Stimulated activated memory B cell treated with anti-CD40 and anti-IgM and Interleukin-4, amounts not matched to agents 10 μg/mL and 1 μg/mL and 100 μg/mL, for 72 hours (primary cell): ENCODE data around the gene NCL.
"Not testable (repeated sequence)": the region's sequence is repeated elsewhere in the genome, so short reads cannot be mapped to it uniquely, and the experiment has no call there.

Experiments
- ATAC-seq: fragments of 150-1000 bp; cut with Tn5 transposase; 2 replicates; pipeline ENCODE4 v1.10.0; 2021
- H3K27ac Mint-ChIP-seq: one replicate; pipeline ENCODE4 v1.8.0; 2022; ENCODE audit warnings: mild to moderate bottlenecking, mixed read lengths
- H3K27me3 Mint-ChIP-seq: one replicate; pipeline ENCODE4 v1.8.0; 2022; ENCODE audit warnings: mixed read lengths
- H3K36me3 Mint-ChIP-seq: one replicate; pipeline ENCODE4 v1.8.0; 2022; ENCODE audit warnings: mixed read lengths
- H3K4me1 Mint-ChIP-seq: one replicate; pipeline ENCODE4 v1.8.0; 2022; ENCODE audit warnings: mixed read lengths
- H3K4me3 Mint-ChIP-seq: one replicate; pipeline ENCODE4 v1.8.0; 2022; ENCODE audit warnings: mild to moderate bottlenecking, moderate library complexity, mixed read lengths
- H3K9me3 Mint-ChIP-seq: one replicate; pipeline ENCODE4 v1.8.0; 2022; ENCODE audit warnings: mixed read lengths

Gene NCL

GRCh38 chr2:231480781-231481180, 16.5 kb upstream of the NCL start:
- peaks cover 16% of the 10 kb centered on the region for H3K4me1 Mint-ChIP-seq
- no peak overlapping the region for H3K4me3 Mint-ChIP-seq
- H3K9me3 Mint-ChIP-seq = no peaks in the 10 kb centered on the region
- no peaks in the 10 kb centered on the region for H3K27me3 Mint-ChIP-seq
- no peak overlapping the region for H3K27ac Mint-ChIP-seq
- no peak for ATAC-seq
- H3K36me3 Mint-ChIP-seq = no peaks in the 10 kb centered on the region

GRCh38 chr2:231479455-231479854, 15.2 kb upstream of the NCL start:
- no peak for ATAC-seq
- H3K27ac Mint-ChIP-seq = no peak overlapping the region
- no peaks in the 10 kb centered on the region for H3K9me3 Mint-ChIP-seq
- no peaks in the 10 kb centered on the region for H3K27me3 Mint-ChIP-seq
- peaks cover 16% of the 10 kb centered on the region for H3K4me1 Mint-ChIP-seq
- H3K4me3 Mint-ChIP-seq = no peak overlapping the region
- no peaks in the 10 kb centered on the region for H3K36me3 Mint-ChIP-seq

DNA sequence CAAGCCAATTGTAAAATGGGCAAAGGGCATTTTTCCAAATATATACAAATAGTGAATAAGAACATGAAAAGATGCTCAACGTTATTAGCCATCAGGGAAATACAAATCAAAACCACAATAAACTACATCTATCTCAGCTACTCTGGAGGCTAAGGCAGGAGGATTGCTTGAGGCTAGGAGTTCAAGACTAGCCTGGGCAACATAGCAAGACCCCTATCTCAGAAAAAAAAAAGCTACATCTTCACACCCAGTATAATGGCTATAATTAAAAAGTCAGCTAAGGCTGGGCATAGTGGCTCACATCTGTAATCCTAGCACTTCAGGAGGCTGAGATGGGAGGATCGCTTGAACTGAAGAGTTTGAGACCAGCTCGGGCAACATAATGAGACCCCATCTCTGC, 12.6 kb upstream of the NCL start:
- peaks cover 12% of the 10 kb centered on the region for H3K27me3 Mint-ChIP-seq
- no peaks in the 10 kb centered on the region for H3K36me3 Mint-ChIP-seq
- peaks cover 7% of the 10 kb centered on the region for H3K4me1 Mint-ChIP-seq
- H3K9me3 Mint-ChIP-seq = no peaks in the 10 kb centered on the region
- ATAC-seq = no peak
- H3K4me3 Mint-ChIP-seq = no peak overlapping the region
- no peak overlapping the region for H3K27ac Mint-ChIP-seq

GRCh38 chr2:231475965-231476364, 11.7 kb upstream of the NCL start:
- no peak for ATAC-seq
- H3K27ac Mint-ChIP-seq = no peak overlapping the region

GRCh38 chr2:231472816-231473215, 8.5 kb upstream of the NCL start:
- Mint-ChIP-seq H3K9me3 (no peaks in the 10 kb centered on the region), H3K4me1 (peaks cover 7% of the 10 kb centered on the region), H3K36me3 (no peaks in the 10 kb centered on the region), H3K27ac (no peak overlapping the region), H3K4me3 (no peak overlapping the region), H3K27me3 (peaks cover 12% of the 10 kb centered on the region)
- ATAC-seq = no peak

More at GRCh38 chr2:231475965-231476364, 11.7 kb upstream of the NCL start:
- Mint-ChIP-seq H3K4me1 (peaks cover 7% of the 10 kb centered on the region), H3K36me3 (no peaks in the 10 kb centered on the region), H3K27me3 (peaks cover 12% of the 10 kb centered on the region), H3K4me3 (no peak overlapping the region), H3K9me3 (no peaks in the 10 kb centered on the region)

DNA sequence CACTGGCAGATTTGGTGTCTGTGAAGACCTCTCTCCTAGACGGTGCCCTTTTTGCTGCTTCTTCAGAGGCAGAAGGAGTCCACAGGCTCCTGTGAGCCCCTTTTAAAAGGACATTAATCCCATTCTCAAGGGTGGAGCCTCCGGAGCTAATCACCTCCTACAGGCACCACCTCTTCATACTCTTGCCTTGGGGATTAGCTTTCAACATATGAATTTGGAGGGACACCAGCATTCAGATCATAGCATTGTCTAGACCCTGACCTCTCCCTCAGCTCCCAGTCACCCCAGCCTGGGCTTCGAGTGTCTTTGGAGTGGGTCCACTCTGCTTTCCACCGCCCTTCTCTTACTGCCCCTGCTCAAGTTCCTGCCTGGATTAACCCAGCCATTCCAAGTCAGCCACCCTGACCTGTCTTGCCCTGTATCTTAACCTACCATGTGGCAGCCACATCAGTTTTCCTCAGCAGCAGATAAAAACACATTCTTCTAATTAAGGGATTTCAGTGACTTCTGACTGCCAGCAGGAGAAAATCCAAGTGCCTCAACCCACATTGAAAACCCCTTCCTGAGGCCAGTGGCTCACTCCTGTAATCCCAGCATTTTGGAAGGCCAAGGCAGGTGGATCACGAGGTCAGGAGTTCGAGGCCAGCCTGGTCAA, 6.1 kb upstream of the NCL start:
- H3K4me3 Mint-ChIP-seq = no peak overlapping the region
- no peak overlapping the region for H3K27ac Mint-ChIP-seq
- no peak for ATAC-seq
- peaks cover 12% of the 10 kb centered on the region for H3K27me3 Mint-ChIP-seq
- H3K4me1 Mint-ChIP-seq = peaks cover 10% of the 10 kb centered on the region
- no peaks in the 10 kb centered on the region for H3K9me3 Mint-ChIP-seq
- H3K36me3 Mint-ChIP-seq = no peaks in the 10 kb centered on the region

DNA sequence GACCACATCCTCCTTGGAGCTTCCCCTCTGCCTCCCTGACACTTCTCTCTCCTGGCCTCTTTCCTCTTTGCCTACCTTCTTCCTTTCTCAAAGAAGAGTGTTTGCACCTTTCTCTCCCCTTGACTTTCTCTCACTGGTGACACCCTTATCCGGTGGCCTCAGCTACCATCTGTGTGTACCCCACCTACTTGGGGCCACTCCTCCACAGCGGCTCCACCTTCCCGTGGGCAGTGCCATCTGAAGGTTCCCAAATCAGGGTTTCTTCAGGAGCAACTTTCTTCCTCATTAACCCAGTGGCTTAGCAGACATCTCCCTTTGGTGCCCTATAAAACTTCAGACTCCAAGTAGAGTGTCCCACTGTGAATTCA, 5.3 kb upstream of the NCL start:
- Mint-ChIP-seq H3K27ac (no peak overlapping the region), H3K4me1 (peaks cover 13% of the 10 kb centered on the region), H3K36me3 (no peaks in the 10 kb centered on the region), H3K4me3 (no peak overlapping the region), H3K9me3 (no peaks in the 10 kb centered on the region), H3K27me3 (peaks cover 12% of the 10 kb centered on the region)
- ATAC-seq = no peak

DNA sequence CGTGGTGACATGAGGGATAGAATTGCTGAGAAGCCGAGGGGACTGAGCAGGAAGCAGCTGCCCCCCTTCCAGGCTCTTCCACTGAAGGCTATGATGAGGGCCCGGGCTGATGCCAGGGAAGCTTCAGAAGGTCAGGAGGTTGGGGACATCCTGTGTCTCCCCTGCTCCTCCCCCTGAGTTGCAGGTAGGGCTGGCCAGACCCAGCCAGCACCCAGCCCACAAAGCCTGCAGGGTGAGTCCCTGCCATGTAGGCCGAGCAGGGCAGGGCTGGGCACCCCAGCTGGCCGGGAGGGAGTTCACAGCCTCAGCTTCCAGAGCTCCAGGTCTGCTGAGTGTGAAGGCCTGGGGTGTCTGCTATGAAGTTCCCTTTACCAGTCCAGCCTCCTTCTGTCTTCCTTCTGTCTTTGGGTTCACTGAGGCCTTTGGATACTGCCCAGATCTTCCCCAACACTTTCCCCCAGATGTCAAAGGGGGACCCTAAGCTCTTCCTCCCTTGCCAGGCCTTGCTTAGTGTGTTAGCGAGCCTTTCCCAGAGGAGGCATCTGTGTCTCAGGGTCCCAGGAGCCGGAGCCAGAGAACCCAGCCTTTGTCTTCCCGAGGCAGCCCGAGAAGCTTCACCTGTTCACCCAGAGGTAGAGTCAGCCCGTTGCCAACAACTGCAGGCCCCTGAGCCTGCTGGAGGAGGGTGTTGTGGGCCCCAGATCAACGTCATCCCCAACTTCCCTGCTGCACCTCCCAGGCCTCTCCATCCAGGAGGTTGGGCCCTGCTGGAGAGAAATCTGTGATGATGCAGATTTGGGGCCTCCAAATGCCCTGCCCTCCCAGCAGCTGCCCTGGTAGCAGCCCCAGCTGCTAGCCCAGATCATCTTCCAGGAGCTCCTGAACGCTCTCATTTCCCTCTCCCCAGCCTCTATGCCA, 3.6 kb upstream of the NCL start:
- no peak overlapping the region for H3K27ac Mint-ChIP-seq

DNA sequence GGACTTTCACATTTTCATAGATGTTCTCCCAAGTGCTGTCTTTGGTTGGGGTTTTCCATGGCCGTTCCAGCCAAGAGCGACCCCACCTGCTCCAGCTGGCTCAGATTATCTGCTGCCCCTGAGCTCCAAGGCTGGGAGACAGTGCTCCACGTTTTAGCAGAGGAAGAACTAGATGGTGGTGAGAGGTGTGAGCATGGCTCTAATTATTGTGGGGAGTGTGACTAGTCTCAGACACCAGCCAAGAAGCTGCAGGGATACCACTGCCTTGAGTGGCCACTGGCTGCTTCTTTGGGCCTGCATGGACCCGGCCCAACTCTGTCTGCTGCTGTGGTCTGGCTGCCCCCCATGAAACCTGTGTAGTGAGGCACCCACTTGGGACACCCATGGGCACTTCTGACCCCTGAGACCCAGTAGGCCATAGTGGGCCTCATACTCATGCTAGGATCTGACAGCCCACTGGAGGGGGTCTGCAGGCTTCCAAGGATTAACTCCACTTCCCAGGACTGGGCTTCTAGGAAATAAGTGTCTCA, 2.8 kb upstream of the NCL start:
- Mint-ChIP-seq H3K4me3 (no peak overlapping the region), H3K9me3 (no peaks in the 10 kb centered on the region)

More for the DNA sequence above, 3.6 kb upstream of the NCL start:
- Mint-ChIP-seq H3K36me3 (peaks cover 14% of the 10 kb centered on the region), H3K27me3 (peaks cover 8% of the 10 kb centered on the region), H3K9me3 (no peaks in the 10 kb centered on the region), H3K4me3 (no peak overlapping the region), H3K4me1 (peaks cover 23% of the 10 kb centered on the region)
- ATAC-seq = no peak

DNA sequence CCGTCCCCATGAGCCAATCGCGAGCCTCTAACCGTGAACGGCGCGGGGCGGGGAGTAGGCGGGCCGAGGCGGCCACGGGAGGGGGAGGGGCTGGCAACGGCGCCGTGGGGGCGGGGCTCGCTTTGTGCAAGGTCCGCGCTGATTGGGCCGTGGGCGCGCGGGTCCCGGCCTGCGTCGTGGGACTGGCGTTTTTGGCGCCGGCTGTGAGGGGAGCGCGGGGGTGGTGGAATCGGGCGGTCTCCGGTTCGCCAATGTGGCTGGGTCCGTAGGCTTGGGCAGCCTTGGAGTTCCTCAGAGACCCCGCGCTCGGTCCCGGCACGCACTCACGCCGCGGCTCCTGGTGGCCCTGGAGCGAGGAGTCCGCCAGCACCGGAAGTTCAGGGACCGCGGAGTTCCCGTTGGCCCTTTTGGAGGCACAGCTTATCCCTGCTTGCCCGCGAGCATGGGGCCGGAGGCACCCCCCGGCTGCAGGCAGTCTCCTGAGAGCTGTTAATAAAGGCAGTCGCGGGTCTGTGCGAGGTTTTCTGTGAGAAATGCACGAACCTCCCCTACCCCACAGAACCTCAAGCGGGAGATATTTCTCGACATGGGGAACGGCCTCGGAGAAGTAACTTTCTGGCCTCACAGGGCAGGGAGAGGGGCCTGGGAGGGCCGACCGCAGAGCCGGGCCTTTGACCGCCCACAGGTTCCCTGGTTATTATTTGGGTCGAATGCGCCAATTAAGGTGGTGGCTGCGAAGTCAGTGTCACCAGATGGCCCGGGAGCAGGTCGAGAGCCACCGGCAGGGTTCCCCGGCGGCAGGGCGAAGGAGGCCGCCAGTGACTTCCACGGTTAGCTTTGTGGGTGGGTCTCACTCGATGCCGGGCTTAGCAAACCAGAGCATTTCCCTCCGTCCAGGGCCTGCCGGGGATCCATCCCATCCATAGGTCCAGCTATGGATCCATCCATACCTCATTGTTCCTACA, 574 bp upstream of the NCL start:
- peaks cover 40% of the 10 kb centered on the region for H3K36me3 Mint-ChIP-seq
- H3K9me3 Mint-ChIP-seq = no peaks in the 10 kb centered on the region
- peak overlapping the region; percentile 99 for H3K4me3 Mint-ChIP-seq
- H3K27ac Mint-ChIP-seq = peak overlapping the region; percentile 98
- ATAC-seq = peak; percentile 1
- peaks cover 43% of the 10 kb centered on the region for H3K4me1 Mint-ChIP-seq
- H3K27me3 Mint-ChIP-seq = no peaks in the 10 kb centered on the region

More for the DNA sequence above, 2.8 kb upstream of the NCL start:
- Mint-ChIP-seq H3K36me3 (peaks cover 20% of the 10 kb centered on the region), H3K27me3 (peaks cover under 1% of the 10 kb centered on the region), H3K4me1 (peaks cover 26% of the 10 kb centered on the region), H3K27ac (no peak overlapping the region)
- ATAC-seq = no peak

- Mint-ChIP-seq H3K27ac (peak overlapping the region; percentile 98), H3K9me3 (no peaks in the 10 kb centered on the region), H3K36me3 (peaks cover 56% of the 10 kb centered on the region), H3K27me3 (no peaks in the 10 kb centered on the region), H3K4me3 (peak overlapping the region; percentile 99), H3K4me1 (peaks cover 49% of the 10 kb centered on the region)
- no peak for ATAC-seq
Observed at GRCh38 chr2:231462729-231463465, 1.4 kb downstream of the NCL start.

- peak overlapping the region; percentile 36 for H3K4me3 Mint-ChIP-seq
- H3K27me3 Mint-ChIP-seq = no peaks in the 10 kb centered on the region
- ATAC-seq = no peak
- H3K36me3 Mint-ChIP-seq = peaks cover 69% of the 10 kb centered on the region
- H3K9me3 Mint-ChIP-seq = no peaks in the 10 kb centered on the region
- H3K27ac Mint-ChIP-seq = no peak overlapping the region
- H3K4me1 Mint-ChIP-seq = peaks cover 53% of the 10 kb centered on the region
Observed at GRCh38 chr2:231461516-231461971, 2.7 kb downstream of the NCL start.

DNA sequence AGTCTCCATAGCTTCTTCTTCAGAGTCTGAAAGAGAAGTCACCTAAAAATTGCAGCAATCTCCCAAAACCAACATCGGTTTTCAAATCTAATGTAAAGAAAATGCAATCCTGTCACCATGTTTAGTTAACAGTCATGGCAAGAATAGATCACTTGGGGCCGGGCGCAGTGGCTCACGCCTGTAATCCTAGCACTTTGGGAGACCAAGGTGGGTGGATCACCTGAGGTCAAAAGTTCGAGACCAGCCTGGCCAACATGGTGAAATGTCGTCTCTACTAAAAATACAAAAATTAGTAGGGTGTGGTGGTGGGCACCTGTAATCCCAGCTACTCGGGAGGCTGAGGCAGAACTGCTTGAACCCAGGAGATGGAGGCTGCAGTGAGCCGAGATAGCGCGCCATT, 3.4 kb downstream of the NCL start:
- not testable (repeated sequence) for H3K4me3 Mint-ChIP-seq, H3K27ac Mint-ChIP-seq, ATAC-seq

More for the DNA sequence above, 3.4 kb downstream of the NCL start:
- H3K4me1 Mint-ChIP-seq = peaks cover 53% of the 10 kb centered on the region
- H3K27me3 Mint-ChIP-seq, H3K9me3 Mint-ChIP-seq: not testable (repeated sequence)
- peaks cover 73% of the 10 kb centered on the region for H3K36me3 Mint-ChIP-seq
